Hematopoietic multipotent progenitor cell treated with erythropoietin and hydrocortisone succinate and interleukin-3 and kit ligand, for 6 days (in vitro differentiated cells): ENCODE data around the gene ELOVL6.
"Not testable (repeated sequence)": the region's sequence is repeated elsewhere in the genome, so short reads cannot be mapped to it uniquely, and the experiment has no call there.

ENCODE experiments used
- DNase-seq: peaks from one replicate; pipeline ENCODE4 v3.0.0-alpha.2; 2015

Gene ELOVL6

DNA sequence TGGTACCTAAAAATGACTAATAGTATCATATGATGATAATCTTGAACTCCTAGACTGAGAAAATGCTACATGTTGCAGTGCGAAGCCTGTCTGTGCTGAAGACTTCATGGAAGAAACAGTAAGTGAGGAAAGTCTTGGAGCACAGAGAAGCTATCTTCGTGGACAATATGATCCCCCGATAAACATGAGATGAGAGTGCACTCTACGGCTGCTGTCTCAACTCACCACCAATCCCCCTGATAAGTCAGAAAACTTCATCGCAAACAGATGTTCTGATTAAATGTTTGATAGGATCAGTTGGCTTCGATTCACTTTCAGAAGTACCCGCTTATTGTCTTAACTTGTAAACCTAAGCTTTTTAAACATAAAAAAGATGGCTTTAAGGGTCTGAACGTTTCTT is 130.2 kb downstream of the ELOVL6 start:
- peak; percentile 29 for DNase-seq

DNA sequence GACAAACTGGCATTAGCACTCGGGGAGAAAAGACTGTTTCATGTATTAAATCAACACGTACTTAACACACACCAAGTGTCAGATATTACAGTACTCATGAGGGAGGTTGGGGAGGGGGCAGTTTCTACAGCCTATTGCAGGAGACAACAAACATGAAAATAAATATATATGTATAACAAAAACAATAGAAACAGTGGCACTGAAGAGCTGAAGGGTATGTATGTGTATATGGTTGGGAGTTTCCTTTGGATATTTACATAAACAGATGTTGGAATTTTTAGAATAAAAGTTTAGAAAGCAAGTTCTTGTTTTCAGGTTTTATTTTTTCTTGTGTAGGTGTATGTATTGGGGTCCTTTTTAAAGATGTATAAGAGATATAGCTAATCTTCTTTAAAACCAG is 133.5 kb downstream of the ELOVL6 start:
- DNase-seq = no peak

DNA sequence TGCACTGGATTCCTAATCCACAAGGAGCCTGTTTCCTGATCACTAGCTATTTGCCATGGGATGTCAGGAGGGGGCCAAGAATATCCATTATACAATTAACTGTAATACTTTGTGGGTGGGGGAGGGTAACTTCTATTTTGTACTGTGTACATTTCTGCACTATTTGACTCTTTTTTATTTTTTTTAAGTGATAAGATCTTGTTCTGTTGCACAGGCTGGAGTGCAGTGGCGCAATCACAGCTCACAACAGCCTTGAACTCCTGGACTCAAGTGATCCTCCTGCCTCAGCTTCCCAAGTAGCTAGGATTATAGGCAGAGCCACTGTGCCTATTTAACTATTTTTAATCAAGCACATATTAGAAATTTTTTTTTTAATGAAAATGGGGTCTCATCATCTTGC is 134.1 kb downstream of the ELOVL6 start:
- DNase-seq = no peak

DNA sequence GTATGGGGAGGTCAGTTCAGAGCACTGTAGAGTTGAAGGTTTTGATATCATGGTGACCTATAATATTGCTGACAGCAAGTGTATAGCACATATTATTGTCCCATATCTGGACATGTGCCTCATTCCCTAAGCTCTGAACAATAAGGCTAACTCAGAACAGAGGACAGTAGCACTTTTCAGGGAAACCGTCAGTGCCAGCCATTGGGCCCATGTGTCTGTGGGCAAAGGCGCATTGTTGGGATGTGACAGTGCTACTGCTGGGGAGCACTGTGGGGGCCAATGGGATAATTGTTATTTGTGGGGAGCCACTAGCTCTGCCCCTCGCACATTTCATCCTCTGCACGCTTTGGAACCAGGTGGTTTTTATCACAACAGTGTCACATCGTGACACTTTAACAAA is 136.2 kb downstream of the ELOVL6 start:
- DNase-seq = no peak

GRCh38 chr4:110061076-110061475 is 137.3 kb downstream of the ELOVL6 start:
- peak; percentile 54 for DNase-seq

DNA sequence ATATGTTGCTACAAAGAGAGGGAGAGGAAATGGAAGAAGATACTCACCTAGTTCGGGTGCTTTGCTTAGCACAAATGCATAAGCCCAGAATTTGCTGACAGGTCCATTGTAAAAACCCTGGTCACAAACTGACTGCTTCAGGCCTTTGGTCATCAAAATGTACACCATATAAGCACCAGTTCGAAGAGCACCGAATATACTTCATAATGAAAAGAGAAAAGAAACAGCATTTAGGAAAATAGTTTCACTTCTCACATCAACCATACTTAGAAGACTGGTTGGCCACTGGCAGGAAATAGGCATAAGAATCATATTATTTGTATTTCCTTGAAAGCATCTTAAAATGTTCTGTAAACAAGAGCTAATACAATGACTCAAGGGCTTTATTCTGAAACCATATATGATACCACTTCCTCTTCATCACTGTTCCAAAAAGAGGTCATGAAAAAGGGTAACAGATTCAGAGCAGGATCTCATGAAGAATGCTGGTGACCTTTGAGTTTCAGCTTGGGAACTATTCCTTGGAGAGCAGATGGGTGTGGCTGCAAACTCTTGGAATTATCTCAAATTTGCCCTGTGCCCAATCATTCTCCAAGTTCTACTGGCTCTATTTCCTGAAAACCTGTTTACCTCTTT is 138.7 kb downstream of the ELOVL6 start:
- DNase-seq = no peak

GRCh38 chr4:110058677-110059076 is 139.7 kb downstream of the ELOVL6 start:
- no peak for DNase-seq

DNA sequence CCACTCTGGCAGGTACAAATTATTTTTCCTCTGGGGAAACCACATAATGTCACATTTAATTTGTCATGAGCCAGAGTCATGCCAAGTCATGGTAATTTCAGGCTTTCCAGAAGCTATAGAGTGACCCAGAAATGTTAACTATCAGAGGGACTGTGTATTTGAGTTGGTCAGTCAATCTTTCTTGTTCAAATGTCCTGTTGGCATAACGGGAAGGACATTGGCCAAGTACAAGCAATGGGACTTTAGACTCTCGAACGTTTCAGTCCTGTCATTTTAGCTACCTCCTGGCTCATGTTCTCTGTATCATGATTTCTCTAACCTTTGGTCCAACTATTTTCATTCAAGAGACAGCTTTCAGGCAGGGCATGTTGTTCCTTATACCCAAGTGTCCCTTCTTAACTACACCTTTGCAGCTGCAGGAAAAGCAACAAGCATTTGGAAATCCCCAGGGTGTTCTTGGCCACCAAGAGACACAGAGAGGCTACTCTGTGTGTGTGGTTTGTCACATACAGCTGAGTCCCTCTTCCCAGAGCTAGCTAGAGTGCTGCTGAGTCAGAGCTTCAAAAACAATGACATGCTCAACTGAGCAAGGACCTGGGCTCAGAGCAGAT is 143.2 kb downstream of the ELOVL6 start:
- DNase-seq = no peak

GRCh38 chr4:110049951-110050925 is 148.2 kb downstream of the ELOVL6 start:
- peak; percentile 75 for DNase-seq

DNA sequence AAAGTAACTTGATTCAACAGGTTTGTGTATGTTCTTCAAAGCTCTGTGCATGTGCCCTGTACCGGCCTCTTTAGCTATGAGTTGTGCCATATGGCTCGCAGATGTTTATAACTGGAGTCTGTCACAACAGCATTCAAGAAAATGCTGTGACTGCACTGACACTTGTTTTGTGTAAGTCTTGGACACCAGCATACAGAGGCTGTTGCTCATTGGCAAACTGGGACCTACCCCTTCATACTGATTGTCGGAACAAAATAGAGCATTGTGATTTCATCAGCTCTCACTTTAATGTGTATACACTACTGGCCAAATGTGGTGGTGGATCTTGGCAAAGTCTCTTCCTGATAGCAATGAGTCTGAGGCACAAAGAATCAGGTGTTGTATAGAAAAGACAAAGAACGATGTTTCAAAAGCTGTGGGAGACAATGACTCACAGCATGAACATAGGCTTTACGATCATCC is 151.8 kb downstream of the ELOVL6 start:
- no peak for DNase-seq

DNA sequence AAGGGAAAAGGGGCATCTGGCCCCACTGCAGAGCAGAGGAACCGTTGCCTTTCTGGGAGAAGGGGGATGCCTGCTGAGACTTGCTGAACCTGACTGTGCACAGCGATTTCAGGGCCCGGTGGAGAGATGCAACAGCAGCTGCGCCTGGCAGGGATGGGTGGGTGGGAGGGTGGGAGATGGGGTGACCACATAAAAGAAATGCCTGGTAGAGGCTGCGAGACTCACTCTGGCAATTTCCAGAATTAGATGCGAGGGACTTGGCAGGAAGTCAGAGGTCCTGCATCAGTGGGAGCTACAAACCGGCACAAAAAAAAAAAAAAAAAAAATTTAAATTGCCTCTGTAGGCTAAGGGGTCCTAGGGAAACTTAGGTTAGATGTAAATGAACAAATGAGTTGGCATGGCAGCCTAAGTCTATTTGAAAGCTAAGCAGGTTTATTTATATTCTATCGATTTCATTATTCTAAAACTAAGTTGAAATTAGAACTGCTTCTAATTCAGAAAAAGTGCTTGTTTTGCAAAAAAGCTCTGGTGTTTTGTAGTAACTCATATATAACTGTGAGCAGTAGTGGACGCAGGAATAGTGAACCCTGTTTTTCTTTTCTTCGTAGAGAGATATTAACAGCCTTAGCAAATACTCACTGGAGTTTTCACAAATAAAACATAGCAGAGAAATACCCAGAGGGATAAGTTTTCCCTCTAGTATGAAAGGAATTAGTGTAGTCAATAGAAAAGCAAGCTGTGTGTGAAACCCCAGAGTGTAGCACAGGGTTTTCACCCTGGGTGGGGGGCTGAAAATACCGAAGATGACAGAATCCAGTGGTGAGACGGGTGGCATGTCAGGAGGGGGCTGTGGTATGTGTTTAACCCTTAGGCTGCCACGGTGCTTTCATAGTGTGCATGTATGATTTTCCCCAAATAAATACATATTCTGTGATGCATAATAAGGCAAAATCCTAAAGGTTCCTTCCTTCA is 155.6 kb downstream of the ELOVL6 start:
- no peak for DNase-seq

GRCh38 chr4:110041735-110042134 is 156.7 kb downstream of the ELOVL6 start:
- DNase-seq = no peak

DNA sequence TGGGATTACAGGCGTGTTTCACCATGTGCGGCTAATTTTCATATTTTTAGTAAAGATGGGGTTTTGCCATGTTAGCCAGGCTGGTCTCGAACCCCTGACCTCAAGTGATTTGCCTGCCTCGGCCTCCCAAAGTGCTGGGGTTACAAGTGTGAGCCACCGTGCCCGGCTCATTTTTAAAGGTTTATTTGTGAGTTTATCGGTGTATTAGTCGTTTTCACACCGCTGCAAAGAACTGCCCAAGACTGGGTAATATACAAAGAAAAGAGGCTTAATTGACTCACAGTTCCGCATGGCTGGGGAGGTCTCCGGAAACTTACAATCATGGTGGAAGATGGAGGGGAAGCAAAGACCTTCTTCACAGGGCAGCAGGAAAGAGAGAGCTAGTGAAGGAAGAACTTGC is 159.3 kb downstream of the ELOVL6 start:
- not testable (repeated sequence) for DNase-seq

- DNase-seq = peak; percentile 64
These were observed 164.4 kb downstream of the ELOVL6 start for GRCh38 chr4:110034026-110034393.

- DNase-seq = peak; percentile 21
These were observed 164.9 kb downstream of the ELOVL6 start for GRCh38 chr4:110033355-110034025.

DNA sequence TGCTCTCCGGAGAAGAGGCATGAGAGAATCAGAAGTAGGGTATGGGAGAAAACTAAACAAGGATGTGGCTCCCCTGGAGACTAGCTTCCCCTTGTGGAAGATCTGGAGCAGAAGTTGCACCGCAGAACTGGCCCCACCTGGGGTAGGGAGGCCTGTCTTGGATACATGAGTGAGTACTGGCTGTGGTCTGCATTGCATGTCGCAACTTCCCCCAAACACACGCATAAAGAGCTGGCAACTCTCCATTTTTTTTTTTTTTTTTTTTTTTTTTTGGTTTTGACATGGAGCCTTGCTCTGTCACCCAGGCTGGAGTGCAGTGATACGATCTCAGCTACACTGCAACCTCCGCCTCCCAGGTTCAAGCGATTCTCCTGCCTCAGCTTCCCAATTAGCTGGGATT is 165.8 kb downstream of the ELOVL6 start:
- DNase-seq = peak; percentile 66

DNA sequence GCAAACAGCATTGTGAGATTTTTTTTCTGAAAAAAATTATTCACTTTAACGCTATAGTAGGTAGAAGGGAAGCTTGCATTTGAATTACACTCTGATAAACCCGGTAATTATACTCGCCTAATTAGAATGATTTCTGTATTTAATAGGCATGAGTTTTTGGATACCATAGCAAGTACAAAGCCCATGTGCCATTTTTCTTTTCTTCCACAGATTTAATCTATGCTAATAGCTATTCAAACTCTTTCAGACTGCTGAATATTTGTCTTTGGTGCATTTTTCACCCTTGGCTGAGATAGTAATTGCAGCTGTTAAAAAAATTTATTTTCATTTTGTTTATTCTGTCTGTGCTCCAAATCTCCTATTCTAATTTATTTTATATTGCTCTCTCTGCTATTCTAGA is 172.7 kb downstream of the ELOVL6 start:
- DNase-seq = no peak

- no peak for DNase-seq
These were observed 173.4 kb downstream of the ELOVL6 start for GRCh38 chr4:110025056-110025455.

- DNase-seq = no peak
These were observed 176.0 kb downstream of the ELOVL6 start for GRCh38 chr4:110022457-110022856.

- no peak for DNase-seq
These were observed 177.6 kb downstream of the ELOVL6 start for GRCh38 chr4:110020646-110021443.

DNA sequence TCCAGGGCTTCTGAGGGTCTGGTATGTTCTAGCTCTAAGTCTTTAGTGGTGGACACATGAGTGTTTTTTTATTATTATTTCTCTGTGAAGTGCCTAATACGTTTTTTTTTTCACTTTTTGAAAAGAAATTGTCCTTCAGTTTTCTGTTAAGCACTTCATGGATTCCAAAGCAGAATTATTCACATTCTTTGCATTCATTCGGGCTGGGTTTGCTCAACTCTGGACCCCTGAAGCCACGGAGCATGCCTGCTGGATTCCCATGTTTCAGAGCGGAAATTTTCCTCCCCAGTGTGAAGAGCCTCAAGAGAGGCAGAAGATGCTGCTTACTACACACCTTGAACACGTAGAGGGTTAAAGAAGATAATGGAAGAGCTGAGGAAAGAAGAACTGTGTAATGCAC is 178.3 kb downstream of the ELOVL6 start:
- DNase-seq = no peak
